Measurements from ENCODE around the gene NPHP3.
"Not testable (repeated sequence)": the region's sequence is repeated elsewhere in the genome, so short reads cannot be mapped to it uniquely, and the experiment has no call there.

NPHP3 gene, protein sequence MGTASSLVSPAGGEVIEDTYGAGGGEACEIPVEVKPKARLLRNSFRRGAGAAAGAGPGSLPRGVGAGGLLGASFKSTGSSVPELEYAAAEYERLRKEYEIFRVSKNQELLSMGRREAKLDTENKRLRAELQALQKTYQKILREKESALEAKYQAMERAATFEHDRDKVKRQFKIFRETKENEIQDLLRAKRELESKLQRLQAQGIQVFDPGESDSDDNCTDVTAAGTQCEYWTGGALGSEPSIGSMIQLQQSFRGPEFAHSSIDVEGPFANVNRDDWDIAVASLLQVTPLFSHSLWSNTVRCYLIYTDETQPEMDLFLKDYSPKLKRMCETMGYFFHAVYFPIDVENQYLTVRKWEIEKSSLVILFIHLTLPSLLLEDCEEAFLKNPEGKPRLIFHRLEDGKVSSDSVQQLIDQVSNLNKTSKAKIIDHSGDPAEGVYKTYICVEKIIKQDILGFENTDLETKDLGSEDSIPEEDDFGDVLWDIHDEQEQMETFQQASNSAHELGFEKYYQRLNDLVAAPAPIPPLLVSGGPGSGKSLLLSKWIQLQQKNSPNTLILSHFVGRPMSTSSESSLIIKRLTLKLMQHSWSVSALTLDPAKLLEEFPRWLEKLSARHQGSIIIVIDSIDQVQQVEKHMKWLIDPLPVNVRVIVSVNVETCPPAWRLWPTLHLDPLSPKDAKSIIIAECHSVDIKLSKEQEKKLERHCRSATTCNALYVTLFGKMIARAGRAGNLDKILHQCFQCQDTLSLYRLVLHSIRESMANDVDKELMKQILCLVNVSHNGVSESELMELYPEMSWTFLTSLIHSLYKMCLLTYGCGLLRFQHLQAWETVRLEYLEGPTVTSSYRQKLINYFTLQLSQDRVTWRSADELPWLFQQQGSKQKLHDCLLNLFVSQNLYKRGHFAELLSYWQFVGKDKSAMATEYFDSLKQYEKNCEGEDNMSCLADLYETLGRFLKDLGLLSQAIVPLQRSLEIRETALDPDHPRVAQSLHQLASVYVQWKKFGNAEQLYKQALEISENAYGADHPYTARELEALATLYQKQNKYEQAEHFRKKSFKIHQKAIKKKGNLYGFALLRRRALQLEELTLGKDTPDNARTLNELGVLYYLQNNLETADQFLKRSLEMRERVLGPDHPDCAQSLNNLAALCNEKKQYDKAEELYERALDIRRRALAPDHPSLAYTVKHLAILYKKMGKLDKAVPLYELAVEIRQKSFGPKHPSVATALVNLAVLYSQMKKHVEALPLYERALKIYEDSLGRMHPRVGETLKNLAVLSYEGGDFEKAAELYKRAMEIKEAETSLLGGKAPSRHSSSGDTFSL (N-terminal part only)

DNA sequence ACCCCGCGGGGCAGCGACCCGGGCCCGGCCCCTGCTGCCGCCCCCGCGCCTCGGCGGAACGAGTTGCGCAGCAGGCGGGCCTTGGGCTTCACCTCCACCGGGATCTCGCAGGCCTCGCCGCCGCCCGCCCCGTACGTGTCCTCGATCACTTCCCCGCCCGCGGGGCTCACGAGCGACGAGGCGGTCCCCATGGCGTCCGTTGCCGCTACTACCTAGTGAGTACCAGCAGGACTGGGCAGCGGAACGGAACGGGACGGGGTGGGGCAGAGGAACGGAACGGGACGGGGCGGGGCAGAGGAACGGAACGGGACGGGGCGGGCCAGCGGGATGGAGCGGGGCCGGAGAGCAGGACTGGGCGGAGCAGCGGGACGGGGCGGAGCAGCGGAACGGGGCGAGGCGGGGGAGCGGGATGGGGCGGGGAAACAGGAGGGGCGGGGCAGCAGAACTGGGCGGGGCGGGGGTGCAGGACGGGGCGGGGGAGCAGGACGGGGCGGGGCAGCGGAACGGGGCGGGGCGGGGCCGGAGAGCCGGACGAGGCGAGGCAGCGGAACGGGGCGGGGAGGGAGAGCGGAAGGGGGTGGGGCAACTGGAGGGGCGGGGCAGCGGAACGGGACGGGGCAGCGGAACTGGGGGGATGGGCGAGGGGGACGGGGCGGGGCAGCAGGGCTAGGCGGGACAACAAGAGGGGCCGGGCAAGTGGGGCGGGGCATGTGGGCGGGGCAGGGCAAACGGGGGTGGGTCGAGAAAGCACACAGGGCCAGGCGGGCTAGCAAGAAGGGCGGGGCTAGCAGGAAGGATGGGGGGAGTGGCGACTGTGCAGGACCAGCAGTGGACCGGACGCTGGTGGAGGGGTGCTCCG lies at the start of gene NPHP3:
Gene NPHP3 (minus strand): TSS at position 245 of the 859 bp plus-strand sequence. CDS start 54 bp downstream, at position 191.
- peak; percentile 92 for DNase-seq (ENCODE audit: low read depth)

DNA sequence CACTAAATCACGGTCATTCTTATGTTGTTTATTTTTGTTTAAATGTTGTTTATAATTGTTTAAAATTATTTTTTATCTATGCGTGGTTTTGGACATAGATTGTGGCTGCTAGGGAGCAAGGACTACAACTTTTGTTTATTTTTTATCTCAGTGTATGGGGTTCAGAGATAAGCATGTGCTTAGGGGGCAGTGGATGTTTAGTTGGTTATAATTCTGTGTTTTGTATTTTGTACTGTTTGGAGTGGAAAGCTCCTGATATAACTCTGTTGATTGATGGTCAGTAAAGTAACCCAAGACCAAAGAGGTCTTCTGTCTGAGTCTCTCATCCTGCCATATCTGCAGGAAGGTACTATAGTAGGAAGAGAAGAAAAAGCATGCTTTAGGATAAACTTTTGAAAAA lies 36.5 kb upstream of the NPHP3 start:
- no peak for DNase-seq (ENCODE audit: low read depth)

GRCh38 chr3:132756108-132756650 lies 34.0 kb upstream of the NPHP3 start:
- DNase-seq (ENCODE audit: low read depth) = no peak

DNA sequence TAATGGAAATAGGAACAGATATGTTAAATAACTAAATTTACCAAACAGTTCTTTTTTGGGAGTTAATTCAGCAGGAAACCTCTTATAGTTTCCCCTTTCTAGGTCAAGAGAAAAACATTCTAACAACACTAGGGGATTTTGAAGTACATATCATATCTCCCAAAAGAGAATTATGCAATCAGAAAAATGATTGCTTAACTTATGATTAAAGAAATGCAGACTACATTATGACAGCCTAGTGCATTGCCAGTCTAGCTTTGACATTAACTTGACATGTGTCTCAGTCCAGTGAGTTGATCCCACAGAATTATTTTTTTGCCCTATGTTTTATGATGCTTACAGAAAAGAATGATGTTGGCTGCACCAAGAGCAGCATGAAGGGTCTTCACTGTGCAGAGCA lies 31.7 kb upstream of the NPHP3 start:
- DNase-seq (ENCODE audit: low read depth) = no peak

DNA sequence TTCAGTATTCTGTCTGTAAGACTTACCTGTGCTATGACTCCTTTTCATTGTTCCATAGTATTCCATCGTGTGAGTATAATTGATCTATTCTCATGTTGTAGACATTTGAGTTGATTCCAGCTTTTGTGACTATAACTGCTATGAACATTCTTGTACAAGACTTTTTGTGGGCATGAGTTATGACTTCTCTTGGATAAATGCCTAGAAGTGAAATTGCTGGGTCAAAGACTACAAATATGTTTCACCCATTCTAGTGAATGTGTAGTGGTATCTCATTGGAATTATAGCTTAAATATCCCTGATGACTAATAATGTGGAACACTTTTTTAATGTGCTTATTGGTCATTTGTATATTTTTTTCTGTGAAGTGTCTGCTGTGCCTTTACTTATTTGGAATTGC lies 27.6 kb upstream of the NPHP3 start:
- DNase-seq (ENCODE audit: low read depth) = no peak

DNA sequence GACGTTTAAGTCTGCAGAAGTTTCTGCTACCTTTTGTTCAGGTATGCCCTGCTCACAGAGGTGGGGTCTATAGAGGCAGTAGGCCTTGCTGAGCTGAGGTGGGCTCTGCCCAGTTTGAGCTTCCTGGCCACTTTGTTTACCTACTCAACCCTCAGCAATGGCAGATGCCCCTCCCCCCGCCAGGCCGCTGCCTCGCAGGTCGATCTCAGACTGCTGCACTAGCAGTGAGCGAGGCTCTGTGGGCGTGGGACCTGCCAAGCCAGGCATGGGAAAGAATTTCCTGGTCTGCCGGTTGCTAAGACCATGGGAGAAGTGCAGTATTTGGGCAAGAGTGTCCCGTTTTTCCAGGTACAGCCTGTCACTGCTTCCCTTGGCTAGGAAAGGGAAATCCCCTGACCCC lies 24.5 kb upstream of the NPHP3 start:
- not testable (repeated sequence) for DNase-seq (ENCODE audit: low read depth)

DNA sequence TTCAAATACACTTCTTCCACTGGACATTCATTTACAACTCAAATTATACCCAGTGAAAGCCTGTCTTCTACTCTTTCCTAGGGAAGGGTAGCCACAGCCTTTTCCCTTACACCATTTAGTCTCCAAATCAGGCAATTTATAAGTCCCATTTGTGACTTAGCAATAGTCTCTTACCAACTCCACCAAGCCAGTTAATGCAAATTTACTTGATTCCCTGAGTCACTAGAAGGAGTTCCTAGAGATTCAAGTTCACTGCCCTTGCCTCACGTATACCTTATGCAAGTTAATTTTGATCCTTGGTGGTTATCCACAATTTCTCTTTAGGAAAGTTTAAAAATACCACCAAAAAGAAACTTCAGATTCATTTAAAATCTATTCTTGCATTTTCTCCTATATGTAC lies 16.1 kb upstream of the NPHP3 start:
- DNase-seq (ENCODE audit: low read depth) = no peak

- DNase-seq (ENCODE audit: low read depth) = no peak
Observed at GRCh38 chr3:132735589-132735988, 13.4 kb upstream of the NPHP3 start.

DNA sequence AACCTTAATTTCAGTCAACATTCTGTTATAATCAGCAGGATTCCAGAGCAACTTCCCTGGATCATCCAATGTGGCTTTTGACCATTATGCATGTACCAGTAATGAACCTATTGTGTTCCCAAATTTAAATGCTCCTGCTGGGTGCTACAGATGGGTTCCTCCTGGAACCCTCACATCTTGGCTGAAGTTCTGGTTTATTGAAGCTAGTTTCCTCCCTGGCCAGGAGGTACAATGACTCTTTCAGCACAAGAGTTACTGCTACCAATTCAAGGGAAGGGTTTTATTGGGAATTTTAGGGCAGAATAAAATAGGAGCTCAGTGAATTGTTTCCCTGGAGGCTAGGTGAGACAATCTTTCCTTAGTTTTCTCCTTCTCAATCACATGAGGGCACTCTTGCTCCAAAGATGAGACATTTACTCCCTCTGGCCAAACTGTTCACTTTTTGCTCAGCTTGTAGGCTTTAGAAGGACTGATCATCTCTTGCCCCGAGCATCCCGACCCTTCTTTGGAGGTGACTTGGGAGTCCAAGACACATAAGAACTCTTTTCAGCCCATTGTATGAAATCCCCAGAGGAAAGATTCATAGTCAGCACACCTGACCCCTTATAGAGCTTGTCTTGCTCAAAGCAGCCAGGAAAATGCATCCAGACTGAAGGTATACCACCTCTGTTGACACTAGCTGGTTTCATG lies 8.8 kb upstream of the NPHP3 start:
- DNase-seq (ENCODE audit: low read depth) = peak; percentile 20

- DNase-seq (ENCODE audit: low read depth) = no peak
Observed at GRCh38 chr3:132726341-132726823, 4.2 kb upstream of the NPHP3 start.

DNA sequence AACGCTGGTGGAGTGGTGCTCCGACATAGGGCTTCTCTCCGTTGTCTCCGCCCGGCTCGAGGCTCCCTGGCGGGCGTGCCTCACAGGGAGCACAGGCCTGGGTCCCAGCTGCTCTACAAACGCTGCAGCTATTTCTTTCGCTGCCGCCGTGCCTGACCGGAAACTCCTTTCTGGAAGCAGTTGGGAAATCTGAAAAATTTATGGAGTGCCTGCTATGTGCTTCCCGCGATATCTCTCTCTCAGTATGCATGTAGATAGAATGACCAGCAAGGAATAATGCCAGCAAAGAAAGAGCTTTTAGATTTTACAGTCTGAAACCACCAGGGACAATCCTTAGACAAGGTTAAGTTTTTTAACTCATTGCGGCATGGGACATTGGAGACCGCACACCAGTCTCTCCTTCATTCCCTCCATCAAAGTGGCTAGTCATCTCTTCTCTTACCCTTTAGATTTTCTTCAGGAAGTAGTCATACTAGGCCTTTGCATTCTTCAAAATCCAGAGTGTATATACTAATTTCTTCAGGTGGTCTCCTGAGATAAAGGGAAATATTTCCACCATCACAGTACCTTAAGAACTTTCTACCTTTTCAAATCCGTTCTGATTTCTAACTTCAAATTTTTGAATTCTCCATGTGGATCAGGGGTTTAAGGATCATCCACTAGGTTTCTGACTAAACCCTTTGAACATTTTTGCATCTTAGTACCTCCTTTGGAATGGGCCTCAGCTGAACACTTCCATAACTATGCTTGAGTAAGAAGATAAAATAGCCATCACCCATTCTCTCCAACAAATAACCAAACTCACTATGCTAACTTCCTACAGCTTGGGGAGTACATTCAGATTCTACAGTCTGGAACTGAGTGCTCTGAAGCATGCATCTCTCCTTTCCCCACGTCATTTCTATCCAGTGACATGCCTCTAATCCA lies 1.1 kb upstream of the NPHP3 start:
- DNase-seq (ENCODE audit: low read depth) = peak; percentile 27

GRCh38 chr3:132721479-132722164 lies 587 bp downstream of the NPHP3 start:
- peak; percentile 22 for DNase-seq (ENCODE audit: low read depth)

DNA sequence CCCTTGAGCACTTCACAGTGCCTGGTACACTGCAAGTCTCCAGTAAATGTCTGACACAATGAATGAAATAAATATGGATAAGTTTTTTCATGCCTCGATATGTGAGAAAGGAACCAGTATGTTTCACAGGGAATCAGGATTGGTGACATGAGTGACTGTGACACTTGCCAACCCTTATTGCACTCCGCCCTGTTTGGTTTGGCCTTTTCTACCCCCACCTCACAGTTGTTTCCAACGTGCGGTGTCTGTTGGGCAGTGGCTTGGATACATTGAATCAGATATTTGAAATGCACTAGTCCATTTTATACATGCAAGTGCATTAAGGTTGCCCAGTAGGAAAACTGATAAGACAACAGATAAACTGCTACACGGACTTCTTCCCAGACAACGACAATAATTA lies 2.0 kb downstream of the NPHP3 start:
- DNase-seq (ENCODE audit: low read depth) = no peak

- DNase-seq (ENCODE audit: low read depth) = no peak
Observed at GRCh38 chr3:132716372-132716771, 5.8 kb downstream of the NPHP3 start.

GRCh38 chr3:132713977-132714727 lies 8.1 kb downstream of the NPHP3 start:
- no peak for DNase-seq (ENCODE audit: low read depth)

DNA sequence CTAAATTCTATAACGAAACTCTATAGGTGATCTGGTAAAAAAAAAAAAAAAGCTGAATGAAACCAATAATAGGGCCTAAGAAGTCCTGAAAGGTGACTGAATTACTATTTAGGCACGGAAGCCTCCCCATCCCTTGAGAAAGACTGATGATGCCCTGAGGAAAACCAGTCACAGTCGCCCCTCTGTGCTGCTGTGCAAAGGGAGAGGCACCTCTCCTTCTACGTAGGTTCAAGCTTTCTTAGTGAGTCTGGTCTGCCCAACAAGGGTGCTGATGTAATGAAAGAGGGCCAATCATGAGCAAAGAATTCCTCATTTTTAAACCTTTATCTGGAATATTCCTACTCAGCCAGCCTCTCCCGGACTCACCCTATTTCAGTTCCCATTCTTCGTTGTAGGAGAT lies 11.9 kb downstream of the NPHP3 start:
- no peak for DNase-seq (ENCODE audit: low read depth)

- DNase-seq (ENCODE audit: low read depth) = no peak
Observed at GRCh38 chr3:132709761-132710160, 12.4 kb downstream of the NPHP3 start.

DNA sequence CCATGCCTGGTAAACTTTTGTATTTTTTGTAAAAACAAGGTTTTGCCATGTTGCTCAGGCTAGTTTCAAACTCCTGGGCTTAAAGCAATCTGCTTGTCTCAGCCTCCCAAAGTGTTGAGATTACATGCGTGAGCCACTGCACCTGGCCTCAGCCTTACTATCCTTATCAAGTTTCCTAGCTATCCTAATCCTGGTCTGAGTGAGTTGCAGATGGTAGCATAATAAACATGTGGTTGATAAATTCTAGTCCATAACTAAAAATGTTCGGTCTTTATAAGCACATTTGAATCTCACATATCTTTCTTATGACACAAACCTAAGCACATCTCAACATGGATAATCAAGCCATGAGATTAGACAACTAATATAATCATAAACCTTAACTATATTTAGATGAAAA lies 18.5 kb downstream of the NPHP3 start:
- DNase-seq (ENCODE audit: low read depth) = no peak
